HG03280 (cell line): ENCODE measurements around the gene TAS2R8.

Experiments used
- ATAC-seq: cut with Tn5 transposase; IDR thresholded peaks from one replicate; pipeline ENCODE4 v1.9.1; 2021; ENCODE audit warnings: mild to moderate bottlenecking, moderate library complexity; ENCODE audit not compliant: unreplicated experiment

TAS2R8 gene

DNA sequence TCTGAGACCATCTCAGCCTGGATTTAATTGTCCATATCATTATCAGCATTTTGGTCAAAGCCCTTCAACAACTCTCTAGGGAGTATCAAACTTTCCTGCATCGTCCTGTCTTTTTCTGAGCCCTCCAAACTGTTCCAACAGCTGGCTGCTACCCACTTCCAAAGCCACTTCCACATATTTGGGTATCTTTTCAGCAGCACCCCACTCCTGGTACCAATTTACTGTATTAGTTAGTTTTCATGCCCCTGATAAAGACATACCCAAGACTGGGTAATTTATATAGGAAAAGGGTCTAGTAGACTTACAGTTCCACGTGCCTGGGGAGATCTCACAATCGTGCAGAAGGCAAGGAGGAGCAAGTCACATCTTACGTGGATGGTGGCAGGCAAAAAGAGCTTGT is 50.9 kb downstream of the TAS2R8 start:
- no peak for ATAC-seq
